ENCODE results near the gene BAIAP2L1. TPM values are rescaled to one million over a fixed set of nuclear protein-coding genes. Genes with fewer than 3 reads are reported as not detected.
A peak's percentile ranks its signal among the peaks of the same experiment; 100 is the strongest.

The BAIAP2L1 gene
- total RNA-seq, 1 donor: under 0.01 TPM

- DNase-seq (ENCODE audit: low read depth in 2 of 3, low spot score in 2 of 3): no peak
These were observed 103.1 kb downstream of the BAIAP2L1 start for GRCh38 chr7:98297626-98298286.

GRCh38 chr7:98296833-98297232, 104.1 kb downstream of the BAIAP2L1 start:
- no peak for DNase-seq (ENCODE audit: low read depth in 2 of 3, low spot score in 2 of 3)

- DNase-seq (ENCODE audit: low read depth in 2 of 3, low spot score in 2 of 3): no peak
These were observed 105.3 kb downstream of the BAIAP2L1 start for GRCh38 chr7:98295467-98296192.

GRCh38 chr7:98294798-98295382, 106.0 kb downstream of the BAIAP2L1 start:
- DNase-seq (ENCODE audit: low read depth in 2 of 3, low spot score in 2 of 3): peak in 1 of 3 donors; percentile 44

GRCh38 chr7:98294326-98294725, 106.6 kb downstream of the BAIAP2L1 start:
- DNase-seq (ENCODE audit: low read depth in 2 of 3, low spot score in 2 of 3): no peak

GRCh38 chr7:98293746-98294145, 107.1 kb downstream of the BAIAP2L1 start:
- DNase-seq (ENCODE audit: low read depth in 2 of 3, low spot score in 2 of 3): no peak

- no peak for DNase-seq (ENCODE audit: low read depth in 2 of 3, low spot score in 2 of 3)
These were observed 107.6 kb downstream of the BAIAP2L1 start for GRCh38 chr7:98293265-98293664.

GRCh38 chr7:98291717-98292116, 109.2 kb downstream of the BAIAP2L1 start:
- no peak for DNase-seq (ENCODE audit: low read depth in 2 of 3, low spot score in 2 of 3)

- DNase-seq (ENCODE audit: low read depth in 2 of 3, low spot score in 2 of 3): no peak
These were observed 111.5 kb downstream of the BAIAP2L1 start for GRCh38 chr7:98289333-98289875.

GRCh38 chr7:98288064-98288823, 112.6 kb downstream of the BAIAP2L1 start:
- DNase-seq (ENCODE audit: low read depth in 2 of 3, low spot score in 2 of 3): no peak

GRCh38 chr7:98287486-98287959, 113.4 kb downstream of the BAIAP2L1 start:
- no peak for DNase-seq (ENCODE audit: low read depth in 2 of 3, low spot score in 2 of 3)

- no peak for DNase-seq (ENCODE audit: low read depth in 2 of 3, low spot score in 2 of 3)
These were observed 114.0 kb downstream of the BAIAP2L1 start for GRCh38 chr7:98286701-98287485.

GRCh38 chr7:98286093-98286539, 114.8 kb downstream of the BAIAP2L1 start:
- DNase-seq (ENCODE audit: low read depth in 2 of 3, low spot score in 2 of 3): no peak

GRCh38 chr7:98285157-98286092, 115.5 kb downstream of the BAIAP2L1 start:
- DNase-seq (ENCODE audit: low read depth in 2 of 3, low spot score in 2 of 3): no peak

GRCh38 chr7:98284335-98285036, 116.4 kb downstream of the BAIAP2L1 start:
- peak in 2 of 3 donors; percentile 48 to 63 for DNase-seq (ENCODE audit: low read depth in 2 of 3, low spot score in 2 of 3)

- DNase-seq (ENCODE audit: low read depth in 2 of 3, low spot score in 2 of 3): no peak
These were observed 117.0 kb downstream of the BAIAP2L1 start for GRCh38 chr7:98283887-98284222.

- peak in 2 of 3 donors; percentile 28 to 37 for DNase-seq (ENCODE audit: low read depth in 2 of 3, low spot score in 2 of 3)
These were observed 117.6 kb downstream of the BAIAP2L1 start for GRCh38 chr7:98283127-98283886.
